Measurements from ENCODE around the gene FGF2. TPM values are rescaled to one million over a fixed set of nuclear protein-coding genes. Genes with fewer than 3 reads are reported as not detected.

FGF2 gene
- total RNA-seq, 1 donor from 2014 or later = 6.5 TPM

DNA sequence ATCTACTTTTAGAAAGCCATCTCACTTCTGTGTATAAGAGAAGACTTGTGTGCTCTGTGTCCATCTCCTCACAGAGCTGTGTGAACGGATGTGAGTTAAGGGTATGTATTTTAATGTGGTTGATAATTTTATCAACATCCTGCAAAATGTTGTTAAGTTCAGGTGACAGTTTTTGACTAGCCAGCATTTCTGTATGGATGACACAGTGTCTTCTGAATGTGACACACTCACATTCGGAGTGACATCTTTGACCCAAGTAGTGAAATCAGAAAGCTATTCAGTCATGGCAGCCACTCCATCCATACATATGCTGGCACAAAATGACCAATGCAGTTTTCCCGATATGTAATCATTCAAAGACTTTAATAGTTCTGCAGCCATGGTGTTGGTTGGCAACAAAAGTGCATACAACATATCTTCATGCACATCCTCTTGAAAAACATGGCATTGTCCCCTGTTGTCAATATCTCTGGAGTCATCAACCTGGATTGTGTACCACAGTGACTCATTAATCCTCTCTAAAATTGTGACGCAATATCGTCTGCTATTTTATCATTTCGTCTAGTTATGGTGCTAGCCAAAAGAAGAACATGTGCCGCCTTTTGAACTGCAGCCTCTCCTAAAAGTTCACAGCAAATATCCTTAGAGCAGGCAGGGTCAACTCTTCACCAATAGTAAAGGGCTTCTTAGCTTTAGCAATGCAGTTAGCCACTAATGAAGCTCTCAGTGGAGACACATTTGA is 6.8 kb upstream of the FGF2 start:
- DNase-seq (ENCODE audit: extremely low spot score, unreplicated experiment) = no peak
- TF ChIP-seq, protein P1, sequence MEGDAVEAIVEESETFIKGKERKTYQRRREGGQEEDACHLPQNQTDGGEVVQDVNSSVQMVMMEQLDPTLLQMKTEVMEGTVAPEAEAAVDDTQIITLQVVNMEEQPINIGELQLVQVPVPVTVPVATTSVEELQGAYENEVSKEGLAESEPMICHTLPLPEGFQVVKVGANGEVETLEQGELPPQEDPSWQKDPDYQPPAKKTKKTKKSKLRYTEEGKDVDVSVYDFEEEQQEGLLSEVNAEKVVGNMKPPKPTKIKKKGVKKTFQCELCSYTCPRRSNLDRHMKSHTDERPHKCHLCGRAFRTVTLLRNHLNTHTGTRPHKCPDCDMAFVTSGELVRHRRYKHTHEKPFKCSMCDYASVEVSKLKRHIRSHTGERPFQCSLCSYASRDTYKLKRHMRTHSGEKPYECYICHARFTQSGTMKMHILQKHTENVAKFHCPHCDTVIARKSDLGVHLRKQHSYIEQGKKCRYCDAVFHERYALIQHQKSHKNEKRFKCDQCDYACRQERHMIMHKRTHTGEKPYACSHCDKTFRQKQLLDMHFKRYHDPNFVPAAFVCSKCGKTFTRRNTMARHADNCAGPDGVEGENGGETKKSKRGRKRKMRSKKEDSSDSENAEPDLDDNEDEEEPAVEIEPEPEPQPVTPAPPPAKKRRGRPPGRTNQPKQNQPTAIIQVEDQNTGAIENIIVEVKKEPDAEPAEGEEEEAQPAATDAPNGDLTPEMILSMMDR (conservative IDR thresholded peaks at IDR 0.05) = no peak
- Mint-ChIP-seq H3K27me3 (peaks cover 14% of the 10 kb centered on the region), H3K9me3 (no peaks in the 10 kb centered on the region), H3K36me3 (no peaks in the 10 kb centered on the region), H3K27ac (no peak overlapping the region), H3K4me3 (no peak overlapping the region), H3K4me1 (ENCODE audit: unreplicated experiment) (no peaks in the 10 kb centered on the region)

DNA sequence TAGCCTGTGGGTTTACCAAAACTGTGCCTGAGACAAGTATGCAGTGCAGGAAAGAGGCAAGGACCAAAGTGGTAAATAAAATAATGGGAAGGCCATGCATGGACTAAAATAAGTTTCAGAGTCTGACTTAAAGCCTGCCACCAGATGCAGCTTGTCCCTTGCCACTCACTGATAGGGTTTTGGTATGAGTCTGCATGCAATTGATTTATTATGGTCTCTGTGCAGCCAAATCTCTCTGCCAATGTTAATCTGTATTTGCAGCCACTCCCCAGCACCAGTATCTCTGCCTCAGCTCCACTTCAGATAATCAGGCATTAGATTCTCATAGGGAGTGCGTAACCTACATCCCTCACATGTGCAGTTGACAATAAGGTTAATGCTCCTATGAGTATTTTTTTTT is 5.5 kb upstream of the FGF2 start:
- H3K9me3 Mint-ChIP-seq = no peaks in the 10 kb centered on the region
- DNase-seq (ENCODE audit: extremely low spot score, unreplicated experiment) = no peak
- H3K27me3 Mint-ChIP-seq = peaks cover 23% of the 10 kb centered on the region
- no peaks in the 10 kb centered on the region for H3K4me1 Mint-ChIP-seq (ENCODE audit: unreplicated experiment)
- H3K27ac Mint-ChIP-seq = no peak overlapping the region
- TF ChIP-seq, protein P1 (conservative IDR thresholded peaks at IDR 0.05) = no peak
- H3K36me3 Mint-ChIP-seq = no peaks in the 10 kb centered on the region
- no peak overlapping the region for H3K4me3 Mint-ChIP-seq

DNA sequence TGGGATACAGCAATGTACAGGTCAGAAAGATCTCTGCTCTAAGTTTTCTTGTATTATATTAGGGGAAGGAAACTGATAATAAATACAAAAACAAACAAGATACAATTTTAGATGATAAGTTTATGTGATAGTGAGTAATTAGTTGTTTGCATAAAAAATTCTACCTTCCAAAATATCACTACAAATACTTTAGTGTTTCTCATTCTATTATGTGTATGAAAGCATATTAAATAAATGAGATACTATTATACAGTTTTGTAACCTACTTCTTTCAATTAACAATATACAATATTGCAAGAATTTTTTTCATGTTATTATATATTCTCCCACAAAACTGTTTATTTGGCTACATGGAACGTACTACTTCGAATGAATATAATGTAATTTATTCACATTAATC is 4.2 kb upstream of the FGF2 start:
- no peak overlapping the region for H3K4me3 Mint-ChIP-seq
- no peak for DNase-seq (ENCODE audit: extremely low spot score, unreplicated experiment)
- TF ChIP-seq, protein P1 (conservative IDR thresholded peaks at IDR 0.05) = no peak
- H3K27me3 Mint-ChIP-seq = peaks cover 25% of the 10 kb centered on the region
- H3K9me3 Mint-ChIP-seq = no peaks in the 10 kb centered on the region
- H3K4me1 Mint-ChIP-seq (ENCODE audit: unreplicated experiment) = no peaks in the 10 kb centered on the region
- no peaks in the 10 kb centered on the region for H3K36me3 Mint-ChIP-seq
- H3K27ac Mint-ChIP-seq = no peak overlapping the region

DNA sequence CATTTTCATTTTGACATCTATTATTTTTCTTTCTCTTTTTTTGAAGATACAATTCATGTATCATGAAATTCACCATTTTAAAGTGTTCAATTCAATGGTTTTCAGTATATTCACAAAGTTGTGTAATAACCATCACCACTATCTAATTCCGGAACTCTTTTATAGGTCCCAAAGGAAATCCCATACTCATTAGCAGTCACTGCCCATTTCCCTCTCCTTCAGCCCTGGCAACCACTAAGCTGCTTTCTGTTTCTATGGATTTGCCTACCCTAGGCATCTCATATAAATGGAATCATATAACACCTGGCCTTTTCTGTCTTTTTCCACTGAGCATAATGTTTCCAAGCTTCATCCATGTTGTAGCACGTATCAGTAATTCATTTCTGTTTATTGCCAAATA is 3.2 kb upstream of the FGF2 start:
- Mint-ChIP-seq H3K4me3 (no peak overlapping the region), H3K27ac (no peak overlapping the region), H3K9me3 (no peaks in the 10 kb centered on the region), H3K4me1 (ENCODE audit: unreplicated experiment) (peaks cover 9% of the 10 kb centered on the region), H3K27me3 (peaks cover 35% of the 10 kb centered on the region), H3K36me3 (peaks cover 4% of the 10 kb centered on the region)
- DNase-seq (ENCODE audit: extremely low spot score, unreplicated experiment) = no peak
- TF ChIP-seq, protein P1 (conservative IDR thresholded peaks at IDR 0.05) = no peak

DNA sequence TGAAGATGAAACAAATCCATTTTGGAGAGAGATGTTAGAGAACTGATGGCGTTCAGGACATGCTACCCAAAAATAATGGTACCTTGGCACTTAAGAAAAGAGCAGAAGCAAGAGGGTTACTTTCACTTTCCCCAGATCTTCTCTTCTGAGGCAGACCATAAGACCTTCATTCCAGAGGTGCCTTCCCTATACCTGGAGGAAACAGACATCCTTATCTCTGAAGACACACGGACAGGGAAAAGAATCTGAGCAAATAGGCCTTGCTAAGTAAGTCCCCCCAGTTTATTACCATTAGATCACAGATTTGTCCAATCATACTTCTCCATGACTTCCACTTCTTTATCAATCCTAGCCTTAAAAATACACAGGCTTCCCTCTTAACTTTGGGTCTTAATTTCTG is 2.0 kb upstream of the FGF2 start:
- H3K27ac Mint-ChIP-seq = no peak overlapping the region
- peaks cover 16% of the 10 kb centered on the region for H3K4me1 Mint-ChIP-seq (ENCODE audit: unreplicated experiment)
- no peak overlapping the region for H3K4me3 Mint-ChIP-seq
- TF ChIP-seq, protein P1 (conservative IDR thresholded peaks at IDR 0.05) = no peak
- peaks cover 4% of the 10 kb centered on the region for H3K36me3 Mint-ChIP-seq
- H3K9me3 Mint-ChIP-seq = no peaks in the 10 kb centered on the region
- H3K27me3 Mint-ChIP-seq = peaks cover 44% of the 10 kb centered on the region
- DNase-seq (ENCODE audit: extremely low spot score, unreplicated experiment) = no peak

Data from type B pancreatic cell (in vitro differentiated cells).